GM19397 (cell line): ENCODE measurements around the gene DEDD.

Experiments
- ATAC-seq: cut with Tn5 transposase; IDR thresholded peaks from one replicate; pipeline ENCODE4 v1.9.1; 2021; ENCODE audit warnings: mild to moderate bottlenecking, moderate library complexity; ENCODE audit not compliant: unreplicated experiment

The DEDD gene

DNA sequence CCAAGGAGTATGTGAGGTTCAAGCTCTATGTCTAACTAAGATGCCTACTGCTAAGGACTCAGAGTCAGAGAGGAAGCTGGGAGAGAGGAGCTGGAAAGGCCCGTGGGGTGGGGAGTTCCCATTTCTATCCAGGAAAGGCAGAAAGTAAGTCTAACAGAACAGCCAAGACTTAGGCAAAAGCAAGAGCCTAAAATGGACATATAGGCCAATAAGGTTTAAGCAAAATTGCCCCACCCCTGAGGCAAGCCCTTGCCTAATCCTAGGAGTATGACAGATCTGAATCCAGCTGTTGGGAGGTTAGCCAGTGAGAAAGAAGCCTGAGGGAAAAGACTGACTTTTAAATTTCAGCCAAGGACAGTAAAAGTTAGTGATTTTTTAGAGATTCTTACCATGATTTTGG, 35.9 kb downstream of the DEDD start:
- ATAC-seq = no peak

DNA sequence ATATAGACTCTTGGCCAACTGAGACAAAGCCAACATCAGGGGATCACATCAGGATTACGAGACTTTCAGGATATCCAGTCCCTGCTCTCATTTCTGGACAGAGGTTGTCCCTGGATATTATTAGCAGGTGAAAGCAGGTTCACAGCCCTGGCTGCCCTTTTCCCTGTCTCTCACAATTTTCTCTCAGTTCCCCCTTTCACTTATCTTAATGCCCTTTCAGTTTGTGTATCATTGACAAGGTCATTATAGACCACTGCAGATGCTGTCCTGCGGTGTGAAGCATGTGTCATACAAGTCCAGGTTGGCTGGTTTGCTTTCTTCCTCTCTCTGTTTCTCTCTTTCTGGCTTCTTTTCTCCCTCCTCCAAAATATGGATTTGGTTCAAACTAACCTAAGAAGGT, 36.5 kb downstream of the DEDD start:
- no peak for ATAC-seq

DNA sequence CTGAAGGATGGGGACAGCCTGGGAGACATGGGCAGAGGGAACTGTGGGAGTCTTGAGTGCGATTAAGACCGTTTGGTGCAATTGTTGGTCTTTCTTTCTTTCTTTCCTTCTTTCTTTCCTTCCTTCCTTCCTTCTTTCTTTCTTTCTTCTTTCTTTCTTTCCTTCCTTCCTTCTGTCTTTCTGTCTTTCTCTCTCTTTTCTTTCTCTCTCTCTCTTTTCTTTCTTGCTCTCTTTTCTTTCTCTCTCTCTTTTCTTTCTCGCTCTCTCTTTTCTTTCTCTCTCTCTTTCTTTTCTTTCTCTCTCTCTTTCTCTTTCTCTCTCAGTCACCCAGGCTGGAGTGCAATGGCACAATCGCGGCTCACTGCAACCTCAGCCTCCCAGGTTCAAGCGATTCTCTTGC, 37.2 kb downstream of the DEDD start:
- ATAC-seq = no peak

DNA sequence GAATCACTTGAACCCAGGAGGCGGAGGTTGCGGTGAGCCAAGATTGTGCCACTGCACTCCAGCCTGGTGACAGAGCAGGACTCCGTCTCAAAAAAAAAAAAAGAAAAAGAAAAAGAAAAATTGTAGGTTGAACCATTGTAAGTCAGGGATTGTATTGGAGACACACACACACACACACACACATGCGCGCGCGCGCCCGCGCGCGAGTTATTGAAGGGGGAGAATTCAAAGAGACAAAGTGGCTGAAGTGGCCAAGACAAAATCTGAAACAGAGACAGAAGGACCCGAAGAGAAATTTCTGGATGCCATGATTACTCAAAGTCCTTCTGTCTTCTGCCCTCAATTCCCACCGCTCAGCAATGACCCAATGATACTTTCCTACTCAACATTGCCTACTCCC, 38.0 kb downstream of the DEDD start:
- ATAC-seq = no peak

- ATAC-seq = no peak
These were observed 39.8 kb downstream of the DEDD start for GRCh38 chr1:161092621-161093028.

- ATAC-seq = no peak
These were observed 40.5 kb downstream of the DEDD start for GRCh38 chr1:161091796-161092507.

DNA sequence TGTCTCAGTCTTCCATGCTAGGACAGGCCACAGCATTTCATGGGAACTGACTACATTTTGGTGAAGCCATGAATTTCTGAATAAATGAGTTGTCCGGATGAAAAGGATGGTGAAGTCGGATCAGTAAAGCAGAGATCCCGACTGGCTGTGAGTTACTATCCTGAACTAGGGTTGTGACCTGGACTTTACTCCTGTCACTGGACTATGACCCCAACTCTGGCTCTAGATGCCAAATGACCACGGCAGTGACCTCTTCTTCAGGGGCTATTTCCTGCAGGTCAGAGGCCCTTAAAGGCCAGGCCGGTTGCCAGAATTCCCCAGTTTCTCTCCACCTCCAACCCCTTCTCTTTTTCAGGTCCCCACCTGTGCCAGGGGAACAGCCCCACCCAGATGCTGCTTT, 41.4 kb downstream of the DEDD start:
- ATAC-seq = no peak

DNA sequence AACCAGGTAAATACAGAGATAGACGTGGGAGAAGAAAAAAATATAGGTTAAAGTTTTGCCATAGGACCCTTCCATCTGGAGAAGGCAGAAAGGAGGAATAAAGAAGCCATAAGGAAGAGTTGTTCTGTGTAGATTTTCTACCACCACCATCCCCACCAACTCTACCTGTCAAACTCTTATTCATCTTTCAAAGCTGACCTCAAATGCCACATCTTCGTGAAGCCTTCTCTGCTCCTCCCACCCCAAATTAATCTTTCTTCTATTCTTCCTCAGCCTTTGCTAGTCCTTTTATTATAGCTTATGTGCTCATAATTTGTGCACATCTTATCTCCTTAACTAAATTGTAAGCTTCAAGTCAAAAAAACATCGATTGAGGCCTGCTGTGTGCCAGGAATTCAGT, 41.9 kb downstream of the DEDD start:
- no peak for ATAC-seq

DNA sequence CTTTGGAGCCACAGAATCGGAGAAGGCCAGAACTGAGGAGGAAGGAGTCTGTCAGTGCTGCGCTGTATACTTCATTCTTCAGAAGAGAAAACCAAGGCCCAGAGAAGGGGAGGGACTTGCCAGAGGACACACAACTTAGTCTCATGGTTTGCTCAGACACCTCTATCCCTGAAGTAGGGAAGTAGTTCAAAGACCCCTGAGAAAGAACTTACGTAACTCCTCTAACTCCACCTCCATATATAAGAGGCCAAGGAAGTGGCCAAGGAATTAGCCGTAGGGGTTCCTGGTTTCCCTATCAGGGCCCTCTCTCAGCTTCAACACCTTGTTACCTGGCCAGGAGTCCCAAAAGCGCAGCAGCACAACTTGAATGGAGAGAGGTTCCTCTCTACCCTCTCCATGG, 42.5 kb downstream of the DEDD start:
- ATAC-seq = no peak

DNA sequence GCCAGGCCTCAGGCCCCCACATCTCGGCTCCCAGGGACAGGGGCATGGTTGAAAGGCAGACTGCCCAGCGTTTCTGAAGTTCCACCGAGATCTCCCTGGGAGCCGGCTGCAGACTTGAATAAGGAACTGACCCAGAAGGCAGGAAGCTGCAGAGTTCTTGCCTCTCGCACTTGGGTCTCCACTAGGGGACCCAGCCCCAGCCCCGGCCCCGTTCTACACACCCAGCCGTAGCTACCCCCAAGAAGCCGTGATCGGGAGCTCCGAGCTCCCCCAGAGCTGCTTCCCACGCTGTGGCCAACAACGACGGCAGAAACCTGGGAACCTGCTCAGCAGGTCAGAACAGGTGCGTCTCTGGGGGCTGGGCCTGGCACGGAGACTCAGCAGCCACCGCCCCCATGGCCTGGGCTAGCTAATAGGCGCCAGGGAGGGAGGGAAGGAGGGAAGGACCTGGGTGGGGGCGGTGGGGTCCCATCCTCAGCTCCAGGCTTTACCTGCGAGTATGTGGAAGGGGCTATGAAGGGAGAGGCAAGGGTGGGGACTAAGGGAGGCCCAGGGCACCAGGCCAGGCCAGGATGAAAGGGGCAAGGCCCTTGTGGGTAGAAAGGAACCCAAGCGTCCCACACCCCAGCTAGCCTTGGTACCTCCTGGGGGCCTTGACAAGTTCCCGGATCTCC, 43.1 kb downstream of the DEDD start, which contains the start of gene NECTIN4:
Gene NECTIN4 (minus strand): TSS at position 308 of the 674 bp plus-strand sequence. CDS start 262 bp downstream, at position 46.
- no peak for ATAC-seq

DNA sequence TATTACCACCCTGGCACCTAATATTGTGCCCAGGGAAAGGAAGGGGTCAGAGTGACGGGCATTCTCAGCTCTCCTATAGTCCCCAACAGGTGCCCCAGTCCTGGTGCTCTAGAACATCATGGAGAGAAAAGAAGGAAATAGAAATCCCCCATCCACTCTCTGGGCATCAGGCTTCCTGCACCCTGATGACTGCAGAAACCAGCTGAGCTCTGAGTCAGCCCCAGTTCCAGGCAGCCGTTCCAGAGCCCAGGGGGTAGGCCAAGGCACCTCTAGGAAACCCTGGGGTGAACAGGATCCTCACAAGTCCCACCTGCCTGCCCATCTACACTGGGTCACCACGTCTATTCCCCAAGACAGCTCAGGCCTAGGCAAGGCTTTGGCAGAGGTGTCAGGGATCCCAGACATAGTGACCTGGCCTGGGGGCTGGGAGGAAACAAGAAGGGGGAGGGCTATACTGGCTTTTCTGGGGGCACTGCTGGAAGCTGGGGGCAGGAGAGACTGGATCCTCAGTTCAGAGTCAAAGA, 43.8 kb downstream of the DEDD start:
- no peak for ATAC-seq

DNA sequence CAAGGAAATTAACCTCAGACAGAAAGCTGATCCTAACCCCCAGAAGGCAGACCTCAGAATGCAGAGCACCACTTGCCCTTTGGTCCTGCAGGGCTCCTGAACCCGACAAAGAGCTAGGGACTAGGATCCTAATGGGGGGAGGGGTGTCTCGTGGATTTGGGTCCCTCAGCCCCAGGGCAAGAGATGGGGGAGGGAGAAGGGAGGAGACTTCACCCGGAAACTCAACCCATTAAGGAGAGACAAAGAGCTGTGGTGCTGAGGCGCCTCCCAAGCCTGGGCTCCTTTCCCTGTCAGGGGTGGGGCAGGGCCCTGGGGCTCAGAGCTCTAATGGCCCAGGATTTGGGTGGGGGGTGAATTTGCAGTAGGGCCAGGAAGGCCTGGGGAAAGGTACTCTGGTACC, 46.0 kb downstream of the DEDD start:
- ATAC-seq = no peak

- no peak for ATAC-seq
These were observed 47.3 kb downstream of the DEDD start for GRCh38 chr1:161085165-161085564.

GRCh38 chr1:161084597-161084988, 47.9 kb downstream of the DEDD start:
- ATAC-seq = no peak

- ATAC-seq = no peak
These were observed 48.5 kb downstream of the DEDD start for GRCh38 chr1:161083748-161084596.

- no peak for ATAC-seq
These were observed 49.3 kb downstream of the DEDD start for GRCh38 chr1:161082996-161083747.

- no peak for ATAC-seq
These were observed 50.0 kb downstream of the DEDD start for GRCh38 chr1:161082483-161082882.

GRCh38 chr1:161081519-161081918, 50.9 kb downstream of the DEDD start:
- no peak for ATAC-seq

GRCh38 chr1:161080441-161081405, 51.7 kb downstream of the DEDD start:
- no peak for ATAC-seq
